Sigmoid colon (tissue), 7 donors: ENCODE data around the gene OMP. TPM values are rescaled to one million over a fixed set of nuclear protein-coding genes. Genes with fewer than 3 reads are reported as not detected.

ENCODE experiments used
- DNase-seq: peaks from one replicate; pipeline ENCODE4 v3.0.0-alpha.2; 2019
- H3K27ac ChIP-seq, 4 donors: fragments of 200-600 bp; sonication (generic); one replicate each; pipeline ENCODE4 v1.5.1; 2016 to 2019; ENCODE audit warnings: mild to moderate bottlenecking in 1 of 4
- H3K27me3 ChIP-seq, 3 donors: fragments of 200-600 bp; sonication (generic); one replicate each; pipeline ENCODE4 v1.5.1; 2019; ENCODE audit warnings: mild to moderate bottlenecking in 1 of 3
- H3K36me3 ChIP-seq, 4 donors: fragments of 200-600 bp; sonication (generic); one replicate each; pipeline ENCODE4 v1.5.1; 2016 to 2019
- H3K4me1 ChIP-seq, 4 donors: fragments of 200-600 bp; sonication (generic); one replicate each; pipeline ENCODE4 v1.5.1; 2017 to 2019
- H3K4me3 ChIP-seq, 4 donors: fragments of 200-600 bp; sonication (generic); one replicate each; pipeline ENCODE4 v1.5.1; 2017 to 2019; ENCODE audit warnings: mild to moderate bottlenecking in 2 of 4, moderate library complexity in 1 of 4
- H3K9me3 ChIP-seq, 4 donors: fragments of 200-600 bp in 3 of 4; sonication (generic) in 3 of 4; one replicate each; pipeline versions ENCODE4 v1.5.1 to v1.6.1; 2013 to 2019
- EP300 ChIP-seq, 4 donors: sonication (generic); formaldehyde crosslinking; IDR thresholded peaks; one replicate each; pipeline ENCODE4 v1.6.1; 2017; ENCODE audit warnings: antibody characterized with exemption in 4 of 4
- POLR2A ChIP-seq, 2 donors: fragments of 450-650 bp; IDR thresholded peaks; one replicate each; pipeline ENCODE4 v1.6.1; 2016; ENCODE audit warnings: antibody characterized with exemption in 2 of 2, mild to moderate bottlenecking in 2 of 2, moderate library complexity in 2 of 2
- POLR2AphosphoS5 ChIP-seq, 4 donors: sonication (generic); formaldehyde crosslinking; IDR thresholded peaks; one replicate each; pipeline ENCODE4 v1.6.1; 2017; ENCODE audit warnings: antibody characterized with exemption in 4 of 4
- WGBS, 2 donors: extraction: QIAGEN DNeasy Blood & Tissue Kit; methylation state at CpG; one replicate each; pipeline ENCODE4 v1.1.7; 2013; 5-methylcytosine and 5-hydroxymethylcytosine counted together
- intact Hi-C: fragments of 100-400 bp; cut with DNase I; formaldehyde crosslinking; loops from one replicate; pipeline ENCODE4 v1.15.1; 2023
- polyA plus RNA-seq, 3 donors: library from polyadenylated mRNA; stranded (reverse); fragments of 200-250 nt; gene quantifications; one replicate each; pipeline ENCODE4 v1.2.3, GENCODE V29; 2013
- total RNA-seq, 4 donors: library from RNA; depleted of rRNA; stranded (reverse); fragments of >200 nt; gene quantifications; one replicate each; pipeline ENCODE4 v1.1.0, GENCODE V29; 2016
- TF ChIP-seq, protein P1 (sequence below), 4 experiments: fragments of 450-650 bp in 3 of 4; fragments of 200-600 bp in 1 of 4; IDR thresholded peaks; one replicate each; pipeline ENCODE4 v1.5.1; 2016 to 2019; ENCODE audit warnings: antibody characterized with exemption in 4 of 4, mild to moderate bottlenecking in 3 of 4, moderate library complexity in 2 of 4
- donor health status: healthy with polysubstance abuse.
- donor health status: Bipolar disorder and iron deficiency.
- donor health status: healthy.

The OMP gene
- total and polyA plus RNA-seq, 7 donors, result 1.4 to 4.5 TPM; not detected in 5

DNA sequence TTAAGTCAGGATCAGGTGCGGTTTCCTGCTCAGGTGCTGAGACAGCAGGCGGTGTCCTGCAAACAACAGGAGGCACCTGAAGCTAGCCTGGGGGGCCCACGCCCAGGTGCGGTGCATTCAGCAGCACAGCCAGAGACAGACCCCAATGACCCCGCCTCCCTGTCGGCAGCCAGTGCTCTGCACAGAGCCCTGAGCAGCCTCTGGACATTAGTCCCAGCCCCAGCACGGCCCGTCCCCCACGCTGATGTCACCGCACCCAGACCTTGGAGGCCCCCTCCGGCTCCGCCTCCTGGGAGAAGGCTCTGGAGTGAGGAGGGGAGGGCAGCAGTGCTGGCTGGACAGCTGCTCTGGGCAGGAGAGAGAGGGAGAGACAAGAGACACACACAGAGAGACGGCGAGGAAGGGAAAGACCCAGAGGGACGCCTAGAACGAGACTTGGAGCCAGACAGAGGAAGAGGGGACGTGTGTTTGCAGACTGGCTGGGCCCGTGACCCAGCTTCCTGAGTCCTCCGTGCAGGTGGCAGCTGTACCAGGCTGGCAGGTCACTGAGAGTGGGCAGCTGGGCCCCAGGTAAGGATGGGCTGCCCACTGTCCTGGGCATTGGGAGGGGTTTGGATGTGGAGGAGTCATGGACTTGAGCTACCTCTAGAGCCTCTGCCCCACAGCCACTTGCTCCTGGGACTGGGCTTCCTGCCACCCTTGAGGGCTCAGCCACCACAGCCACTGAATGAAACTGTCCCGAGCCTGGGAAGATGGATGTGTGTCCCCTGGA is 25.5 kb downstream of the OMP start, which contains the start of gene MYO7A:
TSS of gene MYO7A (plus strand) at position 327 of the 772 bp plus-strand sequence. CDS start 2,389 bp downstream, outside the sequence.
- 11 to 30% methylated on average over 20 of the region's 20 CpGs for WGBS, 2 donors
- intact Hi-C loops, result loop anchor here (2.0 kb wide), 2 partner anchors 61 to 421 kb away; no protein-coding TSS in a partner anchor
- H3K4me3 ChIP-seq, result peak within 1 kb of the TSS; percentile 17 to 43 (median 40)
- TF ChIP-seq EP300 (IDR thresholded peaks at IDR 0.05) (no peak), POLR2AphosphoS5 (IDR thresholded peaks at IDR 0.05) (peak in 1 of 4 donors; percentile 12)
- peaks cover 0 to 24% (median 22%) of the 10 kb centered on the region in 4 donors for H3K4me1 ChIP-seq
- peaks cover 0 to 14% (median 0%) of the 10 kb centered on the region in 3 donors for H3K27me3 ChIP-seq
- H3K36me3 ChIP-seq, result peaks cover 0 to 4% (median 0%) of the 10 kb centered on the region in 4 donors
- H3K27ac ChIP-seq, result no peak within 1 kb of the TSS
- DNase-seq, result no peak
- H3K9me3 ChIP-seq, result no peaks in the 10 kb centered on the region

DNA sequence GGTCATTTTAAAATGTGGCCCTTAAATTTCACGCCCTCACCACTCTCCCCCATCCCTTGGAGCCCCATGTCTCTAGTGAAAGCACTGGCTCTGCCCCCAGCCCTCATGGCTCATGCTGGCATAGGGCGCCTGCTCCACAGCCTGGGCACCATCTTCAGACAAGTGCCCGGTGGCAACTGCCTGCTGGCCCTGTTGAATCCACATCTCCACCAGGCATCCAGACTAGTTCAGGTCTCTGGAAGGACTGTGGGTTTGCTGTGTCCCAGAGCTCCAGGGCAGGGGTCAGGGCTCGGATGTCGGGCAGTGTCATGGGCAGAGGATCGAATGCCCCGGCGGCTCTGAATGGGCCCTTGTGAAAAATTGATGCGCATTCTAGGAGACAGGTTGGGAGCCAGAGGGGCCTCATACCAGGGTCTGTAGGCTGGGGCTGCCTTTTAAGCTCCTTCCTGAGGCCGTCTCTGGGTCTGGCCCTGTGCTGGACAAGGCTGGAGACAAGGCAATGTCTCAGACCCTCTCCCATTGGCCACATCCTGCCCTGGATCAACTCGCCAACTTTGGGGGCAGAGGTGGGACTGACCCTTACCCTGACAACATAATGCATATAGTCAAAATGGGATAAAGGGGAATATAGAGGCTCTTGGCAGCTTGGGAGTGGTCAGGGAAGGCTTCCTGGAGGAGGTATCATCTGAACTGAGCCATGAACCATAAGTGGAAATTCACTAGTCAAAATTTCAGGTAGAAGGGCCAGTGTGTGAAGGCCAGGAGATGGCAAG is 26.6 kb downstream of the OMP start:
- 87 to 90% methylated on average over 11 of the region's 11 CpGs for WGBS, 2 donors
- DNase-seq, result no peak
- Histone ChIP-seq H3K4me1 (peaks cover 0 to 24% (median 22%) of the 10 kb centered on the region in 4 donors), H3K4me3 (no peak overlapping the region), H3K36me3 (no peaks in the 10 kb centered on the region), H3K27me3 (peaks cover 0 to 14% (median 0%) of the 10 kb centered on the region in 3 donors), H3K27ac (no peak overlapping the region), H3K9me3 (no peaks in the 10 kb centered on the region)
- TF ChIP-seq POLR2AphosphoS5 (IDR thresholded peaks at IDR 0.05) (no peak), POLR2A (IDR thresholded peaks at IDR 0.05) (no peak), EP300 (IDR thresholded peaks at IDR 0.05) (no peak)
- TF ChIP-seq, protein P1, sequence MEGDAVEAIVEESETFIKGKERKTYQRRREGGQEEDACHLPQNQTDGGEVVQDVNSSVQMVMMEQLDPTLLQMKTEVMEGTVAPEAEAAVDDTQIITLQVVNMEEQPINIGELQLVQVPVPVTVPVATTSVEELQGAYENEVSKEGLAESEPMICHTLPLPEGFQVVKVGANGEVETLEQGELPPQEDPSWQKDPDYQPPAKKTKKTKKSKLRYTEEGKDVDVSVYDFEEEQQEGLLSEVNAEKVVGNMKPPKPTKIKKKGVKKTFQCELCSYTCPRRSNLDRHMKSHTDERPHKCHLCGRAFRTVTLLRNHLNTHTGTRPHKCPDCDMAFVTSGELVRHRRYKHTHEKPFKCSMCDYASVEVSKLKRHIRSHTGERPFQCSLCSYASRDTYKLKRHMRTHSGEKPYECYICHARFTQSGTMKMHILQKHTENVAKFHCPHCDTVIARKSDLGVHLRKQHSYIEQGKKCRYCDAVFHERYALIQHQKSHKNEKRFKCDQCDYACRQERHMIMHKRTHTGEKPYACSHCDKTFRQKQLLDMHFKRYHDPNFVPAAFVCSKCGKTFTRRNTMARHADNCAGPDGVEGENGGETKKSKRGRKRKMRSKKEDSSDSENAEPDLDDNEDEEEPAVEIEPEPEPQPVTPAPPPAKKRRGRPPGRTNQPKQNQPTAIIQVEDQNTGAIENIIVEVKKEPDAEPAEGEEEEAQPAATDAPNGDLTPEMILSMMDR (IDR thresholded peaks at IDR 0.05), result no peak
- intact Hi-C loops, result no loop called here

DNA sequence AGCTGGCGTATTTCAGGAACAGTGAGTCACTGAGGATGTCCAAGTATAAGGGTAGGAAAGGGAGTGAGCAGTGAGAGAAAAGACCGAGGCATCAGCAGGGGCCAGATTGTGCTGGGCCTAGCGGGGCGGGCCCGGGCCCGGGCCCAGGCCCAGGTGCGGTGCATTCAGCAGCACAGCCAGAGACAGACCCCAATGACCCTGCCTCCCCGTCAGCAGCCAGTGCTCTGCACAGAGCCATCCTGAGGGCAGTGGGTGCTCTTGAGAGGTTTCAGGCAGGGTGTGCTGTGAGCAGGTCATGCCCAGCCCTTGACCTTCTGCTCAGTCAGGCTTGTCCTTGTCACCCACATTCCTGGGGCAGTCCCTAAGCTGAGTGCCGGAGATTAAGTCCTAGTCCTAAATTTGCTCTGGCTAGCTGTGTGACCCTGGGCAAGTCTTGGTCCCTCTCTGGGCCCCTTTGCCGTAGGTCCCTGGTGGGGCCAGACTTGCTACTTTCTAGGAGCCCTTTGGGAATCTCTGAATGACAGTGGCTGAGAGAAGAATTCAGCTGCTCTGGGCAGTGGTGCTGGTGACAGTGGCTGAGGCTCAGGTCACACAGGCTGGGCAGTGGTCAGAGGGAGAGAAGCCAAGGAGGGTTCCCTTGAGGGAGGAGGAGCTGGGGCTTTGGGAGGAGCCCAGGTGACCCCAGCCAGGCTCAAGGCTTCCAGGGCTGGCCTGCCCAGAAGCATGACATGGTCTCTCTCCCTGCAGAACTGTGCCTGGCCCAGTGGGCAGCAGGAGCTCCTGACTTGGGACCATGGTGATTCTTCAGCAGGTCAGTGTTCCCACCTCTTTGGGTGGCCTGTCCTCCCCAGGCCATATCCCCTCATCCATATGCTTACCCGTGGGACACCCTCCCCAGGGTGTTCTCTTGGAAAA is 27.5 kb downstream of the OMP start:
- H3K9me3 ChIP-seq, result no peaks in the 10 kb centered on the region
- H3K4me3 ChIP-seq, result no peak overlapping the region
- peaks cover 0 to 14% (median 0%) of the 10 kb centered on the region in 3 donors for H3K27me3 ChIP-seq
- H3K36me3 ChIP-seq, result no peaks in the 10 kb centered on the region
- H3K4me1 ChIP-seq, result peaks cover 0 to 24% (median 22%) of the 10 kb centered on the region in 4 donors
- intact Hi-C loops, result no loop called here
- H3K27ac ChIP-seq, result no peak overlapping the region
- TF ChIP-seq, protein P1 (IDR thresholded peaks at IDR 0.05), result no peak
- no peak for TF ChIP-seq EP300 (IDR thresholded peaks at IDR 0.05)
- no peak for TF ChIP-seq POLR2A (IDR thresholded peaks at IDR 0.05)
- TF ChIP-seq POLR2AphosphoS5 (IDR thresholded peaks at IDR 0.05), result no peak
- WGBS, 2 donors, result 94% methylated on average over 11 of the region's 11 CpGs
- no peak for DNase-seq

DNA sequence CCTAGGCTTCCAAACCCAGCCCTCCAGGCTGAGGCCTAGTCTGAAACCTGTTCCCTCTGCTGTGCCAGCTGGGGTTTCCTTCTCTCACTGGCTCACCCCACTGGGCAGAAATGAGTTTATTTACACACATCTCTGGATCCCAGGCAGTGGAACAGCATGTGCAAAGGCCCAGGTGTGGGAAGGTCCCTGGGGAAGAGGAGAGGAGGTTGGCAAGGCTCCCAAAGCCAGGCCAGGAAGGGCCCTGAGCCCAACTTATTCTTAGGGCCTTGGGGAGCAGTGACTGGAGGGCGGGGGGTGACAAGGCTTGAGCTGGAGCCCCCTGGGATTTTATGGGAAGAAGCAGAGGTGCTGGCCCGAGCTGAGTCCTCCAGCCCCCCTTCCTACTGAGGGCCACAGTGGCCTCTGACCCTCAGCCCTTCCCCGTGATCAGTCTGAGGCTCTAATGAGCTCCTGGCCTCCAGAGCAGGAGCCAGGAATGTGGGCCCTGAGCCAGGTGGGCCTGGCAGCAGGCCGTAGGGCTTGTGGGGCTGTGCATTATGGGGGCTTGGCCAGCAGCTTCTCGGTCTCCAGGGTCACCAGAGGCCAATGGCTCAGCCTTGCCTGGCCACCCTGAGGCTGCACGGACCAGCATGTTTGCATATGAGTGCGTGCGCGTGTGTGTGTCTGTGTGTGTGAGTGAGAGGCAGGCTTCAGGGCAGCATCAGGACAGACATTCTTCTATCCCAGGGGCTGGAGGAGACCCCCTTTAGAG is 28.3 kb downstream of the OMP start:
- Histone ChIP-seq H3K9me3 (no peaks in the 10 kb centered on the region), H3K27ac (no peak overlapping the region), H3K27me3 (peaks cover 0 to 14% (median 0%) of the 10 kb centered on the region in 3 donors), H3K36me3 (no peaks in the 10 kb centered on the region), H3K4me3 (no peak overlapping the region), H3K4me1 (peaks cover 0 to 24% (median 22%) of the 10 kb centered on the region in 4 donors)
- WGBS, 2 donors, result 70 to 76% methylated on average over 9 of the region's 9 CpGs
- TF ChIP-seq, protein P1 (IDR thresholded peaks at IDR 0.05), result no peak
- TF ChIP-seq POLR2A (IDR thresholded peaks at IDR 0.05) (no peak), EP300 (IDR thresholded peaks at IDR 0.05) (no peak), POLR2AphosphoS5 (IDR thresholded peaks at IDR 0.05) (no peak)
- DNase-seq, result no peak
- intact Hi-C loops, result no loop called here
